Umbilical cord (tissue), 2 donors: ENCODE data around the gene BABAM1. TPM values are rescaled to one million over a fixed set of nuclear protein-coding genes. Genes with fewer than 3 reads are reported as not detected.
A peak's percentile ranks its signal among the peaks of the same experiment; 100 is the strongest.
"Not testable (repeated sequence)": the region's sequence is repeated elsewhere in the genome, so short reads cannot be mapped to it uniquely, and the experiment has no call there.

Experiments used
- DNase-seq: peaks from one replicate; pipeline ENCODE4 v3.0.0-alpha.2; 2015; ENCODE audit warnings: low spot score
- total RNA-seq: library from RNA; depleted of rRNA; stranded (reverse); fragments of >200 nt; gene quantifications from one replicate; pipeline ENCODE4 v1.2.3, GENCODE V29; 2014; ENCODE audit warnings: low replicate concordance; ENCODE audit not compliant: insufficient read depth

BABAM1 gene
- total RNA-seq, 1 donor from 2014 or later: 45.3 TPM

- no peak for DNase-seq
Observed at GRCh38 chr19:17268754-17269153, 1.5 kb downstream of the BABAM1 start.

- DNase-seq: not testable (repeated sequence)
Observed at GRCh38 chr19:17274892-17275291, 7.6 kb downstream of the BABAM1 start.

DNA sequence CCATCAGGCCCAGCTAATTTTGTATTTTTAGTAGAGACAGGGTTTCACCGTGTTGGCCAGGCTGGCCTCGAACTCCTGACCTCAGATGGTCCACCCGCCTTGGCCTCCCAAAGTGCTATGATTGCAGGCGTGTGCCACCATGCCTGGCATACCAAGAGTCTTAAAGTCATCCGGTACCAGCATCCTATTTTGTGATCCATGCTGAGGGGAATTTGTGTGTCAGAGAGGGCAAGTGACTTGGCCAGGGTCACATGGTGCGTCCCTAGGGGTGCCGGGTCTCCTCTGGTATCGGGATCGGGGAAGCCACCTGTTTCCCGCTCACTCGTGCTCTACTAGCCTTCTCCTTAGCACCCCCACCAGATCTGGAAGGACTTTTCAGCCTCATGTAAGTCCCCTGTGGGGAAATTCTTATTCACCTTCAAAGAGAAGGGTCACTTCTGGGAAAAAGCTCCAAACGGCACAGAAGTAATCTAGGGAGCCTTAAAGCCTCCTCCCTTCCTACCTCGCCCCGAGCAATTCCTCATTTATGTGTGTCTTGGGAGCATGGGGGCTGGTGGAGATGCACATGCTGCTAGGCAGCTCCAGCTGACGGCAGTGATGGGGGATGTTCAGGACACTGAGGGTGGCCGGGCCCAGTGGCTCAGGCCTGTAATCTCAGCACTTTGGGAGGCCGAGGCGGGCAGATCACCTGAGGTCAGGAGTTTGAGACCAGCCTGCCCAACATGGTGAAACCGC lies 8.4 kb downstream of the BABAM1 start:
- no peak for DNase-seq

GRCh38 chr19:17279436-17279835 lies 12.2 kb downstream of the BABAM1 start:
- no peak for DNase-seq

DNA sequence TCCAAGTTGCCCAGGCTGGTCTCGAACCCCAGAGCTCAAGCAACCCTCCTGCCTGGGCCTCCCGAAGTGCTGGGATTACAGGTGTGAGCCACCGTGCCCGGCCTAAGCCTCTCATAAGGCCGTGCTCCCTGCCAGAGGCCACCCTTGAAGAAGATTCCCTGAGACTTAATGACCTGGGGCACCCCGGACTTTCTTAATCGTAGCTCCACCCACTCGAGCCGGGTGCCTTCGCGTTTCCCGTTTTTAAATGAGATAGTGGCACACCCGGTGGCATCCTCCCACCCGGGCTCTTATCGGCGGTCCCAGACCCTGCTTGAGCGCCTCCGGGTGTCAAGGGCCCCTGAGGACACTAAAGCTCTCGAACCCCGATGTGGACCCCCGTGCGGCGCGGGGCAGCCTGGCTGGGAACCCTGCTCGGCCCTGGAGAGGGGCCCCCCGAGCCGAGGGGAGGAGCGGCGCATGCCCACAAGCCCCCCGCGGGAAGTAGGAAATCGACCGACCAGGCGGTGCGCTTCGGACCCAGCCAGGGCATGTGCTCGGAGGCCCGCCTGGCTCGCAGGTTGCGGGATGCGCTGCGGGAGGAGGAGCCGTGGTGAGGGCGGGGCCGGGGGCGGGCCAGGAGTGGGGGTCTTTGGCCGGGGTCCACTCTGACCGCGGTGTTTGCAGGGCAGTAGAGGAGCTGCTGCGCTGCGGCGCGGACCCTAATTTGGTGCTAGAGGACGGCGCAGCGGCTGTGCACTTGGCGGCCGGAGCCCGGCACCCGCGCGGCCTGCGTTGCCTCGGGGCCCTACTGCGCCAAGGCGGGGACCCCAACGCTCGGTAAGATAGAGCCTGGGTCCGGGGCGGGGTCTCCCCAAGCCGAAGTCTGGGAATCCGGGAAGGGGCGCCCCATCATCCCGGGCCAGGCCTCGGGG lies 14.4 kb downstream of the BABAM1 start, which contains the start of gene ANKLE1:
Gene ANKLE1 (plus strand): TSS at position 511 of the 914 bp plus-strand sequence. CDS start 20 bp downstream, at position 531.
- peak; percentile 55 for DNase-seq

DNA sequence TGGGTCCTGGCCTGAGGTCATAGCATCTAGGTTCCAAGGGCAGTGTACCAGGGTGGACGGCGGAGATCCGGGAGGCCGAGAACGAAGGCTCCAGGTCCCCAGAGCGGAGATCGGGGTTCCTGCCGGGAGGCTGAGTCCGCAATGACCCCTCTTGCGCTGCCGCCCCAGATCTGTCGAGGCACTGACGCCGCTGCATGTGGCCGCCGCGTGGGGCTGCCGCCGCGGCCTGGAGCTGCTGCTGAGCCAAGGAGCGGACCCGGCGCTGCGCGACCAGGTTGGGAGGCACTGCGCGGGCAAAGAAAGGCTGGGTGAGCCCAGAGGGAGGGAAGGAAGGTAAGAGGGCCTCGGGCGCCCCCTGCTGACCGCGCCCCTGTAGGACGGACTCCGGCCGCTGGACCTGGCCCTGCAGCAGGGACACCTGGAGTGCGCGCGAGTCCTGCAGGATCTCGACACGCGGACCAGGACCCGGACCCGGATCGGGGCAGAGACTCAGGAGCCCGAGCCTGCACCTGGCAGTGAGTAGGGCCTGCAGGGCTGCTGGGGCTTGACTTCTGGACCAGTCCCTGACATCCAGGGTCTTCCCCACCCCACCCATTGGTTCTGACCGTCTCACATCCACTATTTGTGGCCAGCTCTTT lies 15.4 kb downstream of the BABAM1 start:
- DNase-seq: peak; percentile 78

DNA sequence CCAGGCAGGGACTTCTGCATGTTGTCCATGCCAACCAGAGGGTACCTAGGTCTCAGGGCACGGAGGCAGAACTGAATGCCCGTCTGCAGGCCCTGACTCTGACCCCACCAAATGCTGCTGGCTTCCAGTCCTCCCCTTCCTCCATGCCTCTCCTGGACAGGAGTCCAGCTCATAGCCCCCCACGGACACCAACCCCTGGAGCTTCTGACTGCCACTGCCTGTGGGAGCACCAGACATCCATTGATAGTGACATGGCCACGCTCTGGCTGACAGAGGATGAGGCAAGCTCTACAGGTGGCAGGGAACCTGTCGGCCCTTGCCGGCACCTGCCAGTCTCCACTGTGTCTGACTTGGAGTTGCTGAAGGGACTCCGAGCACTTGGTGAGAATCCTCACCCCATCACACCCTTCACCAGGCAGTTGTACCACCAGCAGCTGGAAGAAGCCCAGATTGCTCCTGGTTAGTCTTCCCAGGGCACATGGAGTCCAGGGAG lies 16.3 kb downstream of the BABAM1 start:
- DNase-seq: no peak

DNA sequence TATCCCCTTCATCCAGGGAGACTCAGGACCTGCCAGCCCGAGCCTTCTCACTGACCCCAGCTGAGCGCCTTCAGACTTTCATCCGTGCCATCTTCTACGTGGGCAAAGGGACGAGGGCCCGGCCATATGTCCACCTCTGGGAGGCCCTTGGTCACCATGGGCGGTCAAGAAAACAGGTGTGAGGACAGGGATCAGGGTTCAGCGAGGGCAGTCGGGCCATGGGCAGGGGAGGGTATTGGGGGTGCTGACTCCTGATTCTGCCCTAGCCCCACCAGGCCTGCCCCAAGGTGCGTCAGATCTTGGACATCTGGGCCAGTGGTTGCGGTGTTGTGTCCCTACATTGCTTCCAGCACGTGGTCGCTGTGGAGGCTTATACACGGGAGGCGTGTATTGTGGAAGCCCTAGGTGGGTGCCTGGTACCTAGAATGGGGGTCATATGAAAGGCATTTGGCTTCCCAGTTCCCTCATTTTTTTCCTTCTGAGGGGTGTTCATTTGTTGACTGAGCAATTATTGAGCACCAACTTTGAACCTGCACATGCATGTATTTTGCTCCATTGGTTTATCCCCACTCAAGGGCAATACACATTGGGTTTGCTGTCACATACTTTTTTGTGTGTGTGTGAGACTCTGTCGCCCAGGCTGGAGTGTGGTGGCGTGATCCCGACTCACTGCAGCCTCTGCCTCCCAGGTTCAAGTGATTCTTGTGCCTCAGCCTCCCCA lies 18.3 kb downstream of the BABAM1 start:
- DNase-seq: no peak

GRCh38 chr19:17286263-17286662 lies 19.0 kb downstream of the BABAM1 start:
- DNase-seq: no peak

- DNase-seq: no peak
Observed at GRCh38 chr19:17286752-17287151, 19.5 kb downstream of the BABAM1 start.

GRCh38 chr19:17289489-17289888 lies 22.2 kb downstream of the BABAM1 start:
- DNase-seq: peak; percentile 54

DNA sequence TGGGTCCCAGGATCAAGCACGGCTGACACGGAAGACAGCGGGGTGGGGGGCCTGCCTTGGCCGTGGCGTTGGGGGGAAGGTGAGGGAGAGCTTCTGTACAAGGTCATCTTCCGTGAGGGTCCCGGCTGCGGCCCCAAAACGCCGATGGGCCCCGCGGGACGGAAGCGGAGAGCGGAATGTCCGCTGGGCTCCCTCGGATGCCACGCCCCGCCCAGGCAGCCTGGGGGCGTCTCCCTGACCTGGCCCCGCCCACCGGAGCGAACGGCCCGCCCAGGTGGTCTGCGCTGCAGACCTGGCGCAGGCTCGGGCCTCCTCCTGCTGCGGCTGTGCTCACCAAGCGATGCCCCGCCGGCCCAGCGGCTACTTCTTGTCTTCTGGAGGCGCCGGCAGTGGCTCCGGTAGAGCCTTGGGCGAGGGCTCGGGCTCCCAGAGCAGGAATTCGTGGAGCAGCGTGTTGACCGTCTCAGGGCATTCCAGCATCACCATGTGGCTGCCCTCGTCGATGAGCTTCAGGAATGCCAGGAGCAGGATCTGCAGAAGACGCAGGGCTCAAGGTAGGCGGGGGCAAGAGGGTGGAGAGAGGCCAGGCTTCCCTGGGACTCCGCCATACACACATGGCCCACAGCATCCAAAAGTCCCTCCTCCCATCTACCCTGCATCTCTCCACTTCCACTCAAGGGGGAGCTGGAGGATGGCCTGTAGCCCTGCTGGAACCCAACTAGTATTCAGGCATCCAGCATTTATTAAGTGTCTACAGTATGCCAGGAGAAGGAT lies 25.2 kb downstream of the BABAM1 start:
- peak; percentile 94 for DNase-seq

DNA sequence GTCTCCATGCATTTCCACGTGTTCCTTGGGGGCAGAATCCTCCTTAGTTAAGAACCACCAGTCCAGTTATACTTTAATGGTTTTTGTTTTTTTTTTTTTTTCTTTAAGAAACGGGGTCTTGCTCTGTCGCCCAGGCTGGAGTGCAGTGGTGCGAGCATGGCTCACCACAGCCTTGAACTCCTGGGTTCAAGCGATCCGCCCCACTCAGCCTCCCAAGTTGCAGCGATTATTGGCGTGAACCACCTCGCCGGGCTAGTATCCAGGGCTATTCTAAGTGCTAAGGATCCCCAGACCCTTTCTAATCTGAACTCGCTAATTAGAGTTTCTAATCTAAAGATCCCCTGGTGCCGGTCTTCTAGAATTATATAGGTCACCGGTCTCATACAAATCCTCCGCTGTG lies 26.4 kb downstream of the BABAM1 start:
- no peak for DNase-seq

GRCh38 chr19:17294051-17294891 lies 27.0 kb downstream of the BABAM1 start:
- no peak for DNase-seq

DNA sequence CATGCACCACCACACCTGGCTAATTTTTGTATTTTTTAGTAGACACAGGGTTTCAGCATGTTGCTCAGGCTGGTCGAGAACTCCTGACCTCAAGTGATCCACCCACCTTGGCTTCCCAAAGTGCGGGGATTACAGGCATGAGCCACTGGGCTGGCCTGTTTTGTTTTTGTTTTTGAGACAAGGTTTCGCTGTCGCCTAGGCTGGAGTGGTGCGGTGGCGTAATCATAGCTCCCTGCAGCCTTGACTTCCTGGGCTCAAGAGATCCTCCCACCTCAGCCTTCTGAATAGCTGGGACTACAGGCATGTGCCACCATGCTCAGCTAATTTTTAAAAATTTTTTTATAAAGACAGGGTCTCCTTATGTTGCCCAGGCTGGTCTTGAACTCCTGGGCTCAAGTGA lies 28.3 kb downstream of the BABAM1 start:
- DNase-seq: not testable (repeated sequence)

- DNase-seq: no peak
Observed at GRCh38 chr19:17296273-17296672, 29.0 kb downstream of the BABAM1 start.

DNA sequence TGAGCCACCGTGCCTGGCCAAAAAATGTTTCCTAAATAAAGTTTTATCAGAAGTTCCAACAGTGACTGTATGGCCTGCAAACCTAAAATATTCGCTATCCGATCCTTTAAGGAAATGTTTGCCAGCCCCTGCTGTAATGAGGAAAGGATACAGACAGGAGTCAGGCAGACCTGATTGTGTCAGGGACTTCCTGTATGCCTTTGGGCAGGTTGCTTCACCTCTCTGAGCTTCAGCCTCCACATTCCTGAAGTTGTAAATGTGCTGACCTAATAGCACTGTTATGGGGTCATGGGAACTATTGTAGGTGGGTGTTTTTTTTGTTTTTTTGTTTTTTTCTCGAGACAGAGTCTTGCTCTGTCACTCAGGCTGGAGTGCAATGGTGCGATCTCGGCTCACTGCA lies 29.7 kb downstream of the BABAM1 start:
- no peak for DNase-seq

DNA sequence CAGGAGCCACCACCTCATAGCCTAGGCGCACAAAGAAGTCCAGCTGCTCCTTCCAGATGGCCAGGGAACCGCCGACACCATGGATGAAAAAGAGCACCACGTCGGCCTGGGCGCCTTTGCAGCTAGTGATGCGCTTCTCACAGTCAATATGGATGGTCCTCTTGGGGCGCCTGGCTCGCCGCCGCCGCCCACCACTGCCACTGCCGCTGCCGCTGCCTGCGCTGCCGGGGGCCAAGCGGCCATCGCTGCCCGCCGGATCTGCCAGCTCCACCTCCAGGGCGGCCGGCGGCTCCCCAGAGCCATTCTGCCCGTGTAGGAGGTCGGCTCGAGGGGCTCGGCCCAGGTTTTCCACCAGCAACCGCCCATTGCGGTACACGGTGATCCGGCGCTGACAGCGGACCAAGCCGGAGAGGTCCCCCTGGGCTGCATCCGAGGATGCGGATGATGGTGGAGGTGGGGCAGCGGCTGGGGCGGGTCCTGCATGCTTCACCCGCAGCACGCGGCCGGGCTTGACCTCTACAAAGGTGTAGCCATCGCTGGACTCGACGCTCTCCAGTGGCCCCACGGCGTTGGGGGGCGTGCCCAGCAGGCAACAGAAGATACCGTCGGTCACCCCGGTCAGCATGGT lies 33.9 kb downstream of the BABAM1 start:
- DNase-seq: no peak
